ENCODE results near the gene ZNF764.
"Not testable (repeated sequence)": the region's sequence is repeated elsewhere in the genome, so short reads cannot be mapped to it uniquely, and the experiment has no call there.

The ZNF764 gene

DNA sequence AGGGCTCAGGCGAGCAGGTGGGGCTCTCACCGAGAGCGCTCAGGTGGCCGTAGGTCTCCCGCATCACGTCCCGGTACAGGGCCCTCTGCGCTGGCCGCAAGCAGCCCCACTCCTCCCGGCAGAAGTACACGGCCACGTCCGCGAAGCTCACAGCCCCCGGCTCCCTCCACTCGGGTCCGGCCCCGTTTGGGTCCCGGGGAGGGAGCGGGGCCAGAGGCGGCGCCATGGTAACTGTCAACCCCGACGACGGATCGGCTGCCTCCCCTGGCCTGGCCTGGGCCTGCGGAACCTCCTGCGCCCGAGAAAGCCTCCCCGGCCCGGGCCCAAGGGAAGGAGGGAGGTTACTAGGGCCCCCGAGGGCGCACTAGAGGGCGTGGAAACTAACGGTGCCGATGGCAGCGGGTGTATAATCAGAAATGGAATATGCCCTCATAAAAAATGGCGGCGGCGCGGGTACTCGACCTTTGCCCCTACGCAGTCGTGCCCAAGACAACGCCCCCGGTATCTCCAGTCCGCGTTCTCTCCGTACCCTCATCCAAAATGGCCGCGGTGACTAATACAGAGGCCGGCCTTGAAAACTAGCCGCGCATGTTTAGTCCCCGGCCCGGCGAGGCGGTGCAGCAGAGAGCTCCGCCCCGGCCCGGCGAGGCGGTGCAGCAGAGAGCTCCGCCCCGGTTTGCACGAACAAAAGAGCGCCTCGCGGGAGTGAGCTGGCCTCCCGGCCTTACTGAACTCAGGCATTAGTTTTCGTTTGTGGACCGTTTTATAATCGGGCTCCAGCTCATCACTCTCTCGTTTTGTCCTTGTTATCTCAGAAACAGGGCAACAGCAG is at the start of gene ZNF764:
ZNF764 (minus strand) TSS at position 418 of the 832 bp plus-strand sequence; CDS start at position 226, 192 bp downstream.
- DNase-seq (ENCODE audit: low read depth, low spot score) = peak; percentile 96

DNA sequence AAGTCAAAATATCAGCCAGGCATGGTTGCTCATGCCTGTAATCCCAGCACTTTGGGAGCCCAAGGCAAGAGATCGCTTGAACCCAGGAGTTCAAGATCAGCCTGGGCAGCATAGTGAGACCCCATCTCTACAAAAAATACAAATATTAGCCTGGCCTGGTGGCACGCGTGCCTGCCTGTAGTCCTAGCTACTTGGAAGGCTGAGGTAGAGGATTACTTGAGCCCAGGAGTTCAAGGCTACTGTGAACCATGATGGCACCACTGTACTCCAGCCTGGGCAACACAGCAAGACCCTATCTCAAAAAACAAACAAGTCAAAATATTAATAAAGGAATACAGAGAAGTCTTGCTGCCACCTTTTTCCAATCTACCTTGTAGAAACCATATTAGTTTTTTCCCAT is 47.8 kb upstream of the ZNF764 start:
- DNase-seq (ENCODE audit: low read depth, low spot score) = no peak

- no peak for DNase-seq (ENCODE audit: low read depth, low spot score)
Observed at GRCh38 chr16:30605158-30605557, 47.0 kb upstream of the ZNF764 start.

GRCh38 chr16:30604316-30604947 is 46.3 kb upstream of the ZNF764 start:
- no peak for DNase-seq (ENCODE audit: low read depth, low spot score)

DNA sequence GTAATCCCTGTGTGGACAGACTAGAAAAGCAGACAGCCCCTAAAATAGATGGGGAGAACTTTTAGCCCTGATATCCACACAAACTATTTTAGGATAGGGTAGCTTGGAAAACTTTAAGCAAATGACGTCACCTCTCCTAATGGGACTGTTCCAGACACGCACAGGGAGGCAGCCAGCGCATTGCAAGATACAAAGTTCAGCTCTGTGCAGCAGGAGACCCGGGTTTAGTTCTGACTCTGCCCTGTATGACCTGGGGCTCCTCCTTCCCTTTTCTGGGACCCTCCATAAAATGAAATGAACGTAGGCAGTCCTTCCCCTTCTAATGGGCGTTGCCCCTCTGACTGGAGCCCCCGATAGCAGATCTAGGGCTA is 45.8 kb upstream of the ZNF764 start:
- no peak for DNase-seq (ENCODE audit: low read depth, low spot score)

- DNase-seq (ENCODE audit: low read depth, low spot score) = no peak
Observed at GRCh38 chr16:30602616-30603277, 44.6 kb upstream of the ZNF764 start.

- DNase-seq (ENCODE audit: low read depth, low spot score) = no peak
Observed at GRCh38 chr16:30601966-30602365, 43.8 kb upstream of the ZNF764 start.

DNA sequence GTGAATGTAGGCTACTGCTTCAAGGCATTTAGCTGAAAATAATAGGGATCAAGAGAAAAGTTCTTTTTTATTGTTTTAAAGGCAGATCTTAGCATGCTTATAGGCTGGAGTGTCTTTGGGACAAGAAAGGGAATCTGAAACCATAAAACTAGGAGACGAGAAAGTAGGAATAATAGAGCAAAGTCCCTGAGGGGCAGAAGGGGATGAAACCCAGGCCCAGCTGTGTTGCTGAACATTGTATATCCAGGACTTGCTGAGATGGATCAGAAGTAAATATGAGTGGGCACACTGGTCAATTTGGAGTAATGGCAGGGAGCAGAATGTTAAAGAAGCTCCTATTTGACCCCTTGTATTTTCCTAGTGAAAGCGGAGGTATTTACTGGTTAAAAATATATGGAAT is 42.8 kb upstream of the ZNF764 start:
- no peak for DNase-seq (ENCODE audit: low read depth, low spot score)

DNA sequence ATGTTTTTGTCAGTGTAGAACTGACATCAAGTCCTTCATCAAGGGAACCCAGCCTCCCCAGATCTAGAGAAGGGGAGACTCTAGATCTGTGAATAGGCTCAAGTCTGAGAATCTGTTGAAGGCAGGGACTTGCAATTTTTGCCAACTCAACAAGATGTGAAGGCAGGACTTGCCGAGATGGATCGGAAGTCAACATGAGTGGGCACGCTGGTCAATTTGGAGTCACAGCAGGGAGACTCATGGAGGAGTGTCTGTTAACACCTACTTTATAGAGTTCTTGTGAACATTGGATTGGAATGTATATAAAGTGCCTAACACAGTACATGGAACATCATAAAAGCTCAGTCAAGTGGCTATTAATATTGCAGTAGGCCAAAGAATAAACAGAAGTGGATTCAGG is 42.0 kb upstream of the ZNF764 start:
- DNase-seq (ENCODE audit: low read depth, low spot score) = no peak

DNA sequence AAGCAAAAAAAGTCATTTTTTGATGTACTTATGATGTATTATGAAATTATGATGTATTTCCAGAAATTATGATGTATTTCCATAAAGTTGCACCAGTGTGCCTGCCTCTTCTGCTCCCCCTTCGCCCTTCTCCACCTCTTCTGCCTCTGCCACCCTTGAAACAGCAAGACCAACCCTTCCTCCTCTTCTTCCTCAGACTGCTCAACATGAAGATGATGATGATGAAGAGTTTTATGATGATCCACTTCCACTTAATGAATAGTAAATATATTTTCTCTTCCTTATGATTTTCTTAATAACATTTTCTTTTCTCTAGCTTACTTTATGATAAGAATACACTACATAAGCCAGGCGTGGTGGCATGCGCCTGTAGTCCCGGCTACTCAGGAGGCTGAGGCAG is 34.7 kb upstream of the ZNF764 start:
- DNase-seq (ENCODE audit: low read depth, low spot score) = no peak

DNA sequence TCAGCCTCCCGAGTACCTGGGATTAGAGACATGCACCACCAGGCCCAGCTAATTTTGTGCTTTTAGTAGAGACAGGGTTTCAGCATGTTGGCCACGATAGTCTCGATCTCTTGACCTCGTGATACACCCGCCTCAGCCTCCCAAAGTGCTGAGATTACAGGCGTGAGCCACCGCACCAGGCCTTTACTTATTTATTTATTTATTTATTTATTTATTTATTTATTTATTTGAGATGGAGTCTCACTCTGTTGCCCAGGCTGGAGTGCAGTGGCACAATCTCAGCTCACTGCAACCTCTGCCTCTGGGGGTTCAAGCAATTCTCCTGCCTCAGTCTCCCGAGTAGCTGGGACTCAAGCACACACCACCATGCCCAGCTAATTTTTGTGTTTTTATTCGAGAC is 32.7 kb upstream of the ZNF764 start:
- DNase-seq (ENCODE audit: low read depth, low spot score) = not testable (repeated sequence)

GRCh38 chr16:30589582-30589981 is 31.4 kb upstream of the ZNF764 start:
- not testable (repeated sequence) for DNase-seq (ENCODE audit: low read depth, low spot score)

- DNase-seq (ENCODE audit: low read depth, low spot score) = no peak
Observed at GRCh38 chr16:30588651-30589050, 30.5 kb upstream of the ZNF764 start.

- peak; percentile 90 for DNase-seq (ENCODE audit: low read depth, low spot score)
Observed at GRCh38 chr16:30585400-30586191, 27.4 kb upstream of the ZNF764 start, which contains the start of gene ZNF785. ZNF785 (minus strand) TSS chr16:30585697; CDS start chr16:30585611, 86 bp downstream.

- no peak for DNase-seq (ENCODE audit: low read depth, low spot score)
Observed at GRCh38 chr16:30585022-30585399, 26.8 kb upstream of the ZNF764 start.

- DNase-seq (ENCODE audit: low read depth, low spot score) = no peak
Observed at GRCh38 chr16:30582611-30583340, 24.6 kb upstream of the ZNF764 start.

GRCh38 chr16:30581457-30581856 is 23.3 kb upstream of the ZNF764 start:
- no peak for DNase-seq (ENCODE audit: low read depth, low spot score)

- DNase-seq (ENCODE audit: low read depth, low spot score) = no peak
Observed at GRCh38 chr16:30574678-30575077, 16.5 kb upstream of the ZNF764 start.

GRCh38 chr16:30571445-30572322 is 13.5 kb upstream of the ZNF764 start, which contains the start of gene ZNF688:
ZNF688 (minus strand) TSS chr16:30571714; CDS start chr16:30571629, 85 bp downstream.
- peak; percentile 92 for DNase-seq (ENCODE audit: low read depth, low spot score)

All from activated CD4-positive, CD25-positive, alpha-beta regulatory T cell treated with anti-CD3 and anti-CD28 coated beads, Interleukin-2, amount 50 U/mL, for 16 hours (primary cell).